GM19351 (cell line): ENCODE results near the gene BAIAP2.
"Not testable (repeated sequence)": the region's sequence is repeated elsewhere in the genome, so short reads cannot be mapped to it uniquely, and the experiment has no call there.

Source experiments
- ATAC-seq: cut with Tn5 transposase; IDR thresholded peaks from one replicate; pipeline ENCODE4 v1.9.1; 2021; ENCODE audit warnings: mild to moderate bottlenecking, moderate library complexity; ENCODE audit not compliant: unreplicated experiment

BAIAP2 gene

GRCh38 chr17:81154016-81154415 is 119.1 kb downstream of the BAIAP2 start:
- not testable (repeated sequence) for ATAC-seq

- no peak for ATAC-seq
Observed at GRCh38 chr17:81154961-81155360, 120.0 kb downstream of the BAIAP2 start.

GRCh38 chr17:81156866-81157805 is 122.2 kb downstream of the BAIAP2 start:
- ATAC-seq, result no peak

- ATAC-seq, result no peak
Observed at GRCh38 chr17:81157848-81158687, 123.1 kb downstream of the BAIAP2 start.

GRCh38 chr17:81158688-81159590 is 124.0 kb downstream of the BAIAP2 start:
- ATAC-seq, result no peak

GRCh38 chr17:81159611-81160265 is 124.8 kb downstream of the BAIAP2 start:
- ATAC-seq, result no peak

GRCh38 chr17:81160306-81160705 is 125.4 kb downstream of the BAIAP2 start:
- ATAC-seq, result no peak

GRCh38 chr17:81160747-81161453 is 125.9 kb downstream of the BAIAP2 start:
- ATAC-seq, result no peak

GRCh38 chr17:81161536-81161935 is 126.6 kb downstream of the BAIAP2 start:
- no peak for ATAC-seq

GRCh38 chr17:81161972-81162371 is 127.0 kb downstream of the BAIAP2 start:
- no peak for ATAC-seq

- ATAC-seq, result no peak
Observed at GRCh38 chr17:81162491-81162890, 127.5 kb downstream of the BAIAP2 start.

- no peak for ATAC-seq
Observed at GRCh38 chr17:81163051-81163695, 128.2 kb downstream of the BAIAP2 start.

GRCh38 chr17:81163703-81164370 is 128.9 kb downstream of the BAIAP2 start:
- no peak for ATAC-seq

GRCh38 chr17:81164371-81165245 is 129.7 kb downstream of the BAIAP2 start:
- ATAC-seq, result no peak

GRCh38 chr17:81165246-81166032 is 130.5 kb downstream of the BAIAP2 start, which contains the start of gene PVALEF:
Gene PVALEF, plus strand, starts transcription at chr17:81165507. Its CDS starts 15,720 bp downstream, at chr17:81181227.
- ATAC-seq, result no peak

GRCh38 chr17:81166033-81166492 is 131.1 kb downstream of the BAIAP2 start, which contains the start of gene AATK:
Gene AATK, minus strand, starts transcription at chr17:81166221. Its CDS starts 229 bp downstream, at chr17:81165992.
- no peak for ATAC-seq
